Skeletal muscle cell (primary cell): ENCODE data around the gene PNP.
"Not testable (repeated sequence)": the region's sequence is repeated elsewhere in the genome, so short reads cannot be mapped to it uniquely, and the experiment has no call there.

Source experiments
- DNase-seq: peaks from one replicate; pipeline ENCODE4 v3.0.0-alpha.2; 2010; ENCODE audit warnings: low read depth
- H3K4me3 ChIP-seq: 2 replicates; pipeline ENCODE4 v1.5.1; 2011; ENCODE audit warnings: low read depth, mild to moderate bottlenecking, control low read depth, low read length, moderate library complexity

PNP gene

GRCh38 chr14:20486684-20487395, 17.6 kb downstream of the PNP start:
- no peak for DNase-seq
- H3K4me3 ChIP-seq, result no peak overlapping the region

DNA sequence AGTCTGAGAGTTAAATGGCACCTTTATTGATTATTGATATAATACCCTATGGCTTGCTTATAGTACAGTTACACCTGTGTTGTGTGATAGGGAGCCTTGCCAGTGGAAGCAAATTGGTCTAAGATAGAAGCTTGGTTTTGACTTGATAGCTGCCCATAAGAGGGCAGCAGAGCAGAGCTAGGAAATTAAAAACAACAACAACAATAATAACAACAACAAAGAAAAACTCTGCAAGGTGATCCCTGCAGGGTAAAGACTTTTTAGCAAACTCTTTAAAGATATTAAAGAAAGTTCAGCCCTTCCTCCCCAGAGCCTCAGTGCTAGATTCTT, 18.2 kb downstream of the PNP start:
- no peak for DNase-seq

GRCh38 chr14:20489093-20489994, 20.1 kb downstream of the PNP start:
- no peak overlapping the region for H3K4me3 ChIP-seq
- no peak for DNase-seq

More for the DNA sequence above, 18.2 kb downstream of the PNP start:
- no peak overlapping the region for H3K4me3 ChIP-seq

- H3K4me3 ChIP-seq, result no peak overlapping the region
- DNase-seq, result no peak
Observed at GRCh38 chr14:20490563-20490962, 21.4 kb downstream of the PNP start.

DNA sequence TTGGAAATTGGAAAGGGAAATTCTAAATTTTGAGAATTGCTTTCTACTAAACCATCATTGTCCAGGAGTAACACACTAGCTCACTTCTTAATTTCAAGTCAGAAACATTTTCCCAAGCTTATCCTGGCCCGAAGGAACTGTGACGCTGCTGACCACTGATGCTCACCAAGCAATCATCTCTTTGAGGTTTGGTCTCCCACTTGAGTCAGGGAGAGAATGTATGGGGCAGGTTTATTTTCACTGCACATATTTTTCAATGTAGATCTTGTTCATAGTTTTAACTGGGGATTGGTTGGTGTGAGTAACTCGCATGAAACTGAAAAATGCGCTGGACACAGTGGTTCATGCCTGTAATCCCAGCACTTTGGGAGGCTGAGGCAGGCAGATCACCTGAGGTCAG, 23.3 kb downstream of the PNP start:
- no peak overlapping the region for H3K4me3 ChIP-seq
- DNase-seq, result no peak

DNA sequence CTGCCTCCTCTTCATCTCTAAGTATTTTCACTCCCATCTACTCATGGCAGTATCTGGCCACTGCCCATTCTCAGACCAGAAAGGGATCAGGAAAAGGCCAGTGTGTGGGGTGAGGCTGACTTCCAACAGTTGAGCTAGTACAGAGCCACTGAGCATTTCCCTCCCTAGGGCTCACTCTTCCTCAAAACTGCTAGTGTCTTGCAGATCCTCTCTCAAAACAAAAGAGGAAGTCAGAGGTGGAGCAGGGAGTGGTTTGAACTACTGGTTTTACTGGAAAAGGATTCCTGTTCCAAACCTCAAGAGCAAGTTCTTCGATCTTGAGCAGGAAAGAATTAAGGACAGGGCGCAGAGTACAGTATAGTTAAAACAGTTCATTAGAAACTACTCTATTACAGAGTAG, 24.4 kb downstream of the PNP start:
- no peak overlapping the region for H3K4me3 ChIP-seq
- no peak for DNase-seq

DNA sequence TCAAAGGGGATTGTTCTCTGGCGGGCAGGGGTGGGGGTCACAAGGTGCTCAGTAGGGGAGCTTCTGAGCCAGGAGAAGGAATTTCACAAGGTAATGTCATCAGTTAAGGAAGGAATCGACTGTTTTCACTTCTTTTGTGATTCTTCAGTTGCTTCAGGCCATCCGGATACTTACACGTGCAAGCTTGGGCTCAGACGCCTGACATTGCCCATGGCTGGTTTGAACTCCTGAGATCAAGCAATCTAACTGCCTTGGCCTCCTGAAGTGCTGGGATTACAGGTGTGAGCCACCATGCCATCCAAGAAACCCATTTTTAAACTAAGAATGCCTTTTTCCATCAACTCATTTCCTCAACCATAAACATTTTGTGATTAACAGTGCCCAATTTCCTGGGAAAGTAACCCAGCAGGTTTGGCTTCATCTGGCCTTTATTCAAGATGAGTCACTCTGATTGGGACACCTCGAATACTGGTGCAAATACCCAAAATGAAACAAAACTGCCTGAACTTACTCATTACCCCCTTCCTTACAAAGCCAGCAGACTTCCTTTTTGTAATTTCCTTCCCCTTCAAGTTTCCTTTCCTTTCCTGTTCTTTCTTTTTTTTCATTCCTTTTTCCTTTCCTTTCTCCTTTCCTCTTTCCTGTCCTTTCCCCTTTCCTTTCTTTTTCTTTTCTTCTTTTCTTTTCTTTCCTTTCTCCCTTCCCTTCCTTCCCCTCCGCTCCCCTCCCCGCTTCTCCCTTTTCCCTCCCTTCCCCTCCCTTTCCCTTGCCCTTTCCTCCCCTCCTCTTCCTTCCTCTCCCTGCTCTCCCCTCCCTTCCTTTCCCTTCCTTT, 25.9 kb downstream of the PNP start:
- DNase-seq, result no peak
- no peak overlapping the region for H3K4me3 ChIP-seq

- DNase-seq, result no peak
- H3K4me3 ChIP-seq, result no peak overlapping the region
Observed at GRCh38 chr14:20498622-20499021, 29.4 kb downstream of the PNP start.

DNA sequence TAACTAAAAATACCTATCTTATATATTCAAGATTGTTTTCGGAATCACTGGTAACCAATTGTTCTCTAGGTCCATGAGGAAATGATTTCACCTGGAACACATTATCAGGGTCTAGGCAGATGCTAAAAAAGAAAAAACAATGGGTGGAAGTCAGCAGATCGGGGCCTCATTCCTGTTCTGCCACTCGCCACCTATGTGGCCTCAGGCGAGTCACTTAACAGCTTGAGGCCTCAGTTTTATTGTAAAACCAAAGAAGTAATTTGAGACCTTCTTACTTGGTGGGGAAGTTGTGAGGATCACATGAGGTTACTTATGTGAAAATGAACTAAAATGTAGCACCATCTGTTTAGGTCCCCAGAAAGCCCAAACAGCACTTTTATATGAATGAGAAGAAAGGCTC, 29.9 kb downstream of the PNP start:
- no peak for DNase-seq
- no peak overlapping the region for H3K4me3 ChIP-seq

DNA sequence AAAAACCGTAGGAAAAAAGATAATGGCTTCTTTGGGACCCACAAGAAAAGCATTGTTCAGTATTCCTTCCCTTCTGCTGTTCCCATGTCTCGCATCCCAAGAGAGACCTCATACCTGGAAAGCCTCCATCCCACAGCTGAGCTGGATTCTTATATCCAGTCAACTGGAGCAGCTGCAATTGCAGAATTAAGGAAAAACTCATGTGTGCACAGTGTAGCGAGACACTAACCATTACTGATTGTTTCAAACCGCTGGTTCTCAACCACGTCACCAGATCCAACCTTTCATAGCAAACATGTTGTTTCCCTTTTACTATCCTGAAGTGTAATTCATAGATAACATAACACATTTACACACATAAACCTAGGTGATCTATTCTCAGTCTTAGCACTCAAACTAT, 30.7 kb downstream of the PNP start:
- no peak overlapping the region for H3K4me3 ChIP-seq

GRCh38 chr14:20501346-20501745, 32.1 kb downstream of the PNP start:
- peak; percentile 47 for DNase-seq

More for the DNA sequence above, 30.7 kb downstream of the PNP start:
- no peak for DNase-seq

GRCh38 chr14:20503898-20504297, 34.7 kb downstream of the PNP start:
- no peak overlapping the region for H3K4me3 ChIP-seq
- no peak for DNase-seq

More at GRCh38 chr14:20501346-20501745, 32.1 kb downstream of the PNP start:
- no peak overlapping the region for H3K4me3 ChIP-seq

GRCh38 chr14:20506276-20506675, 37.1 kb downstream of the PNP start:
- not testable (repeated sequence) for H3K4me3 ChIP-seq, DNase-seq

DNA sequence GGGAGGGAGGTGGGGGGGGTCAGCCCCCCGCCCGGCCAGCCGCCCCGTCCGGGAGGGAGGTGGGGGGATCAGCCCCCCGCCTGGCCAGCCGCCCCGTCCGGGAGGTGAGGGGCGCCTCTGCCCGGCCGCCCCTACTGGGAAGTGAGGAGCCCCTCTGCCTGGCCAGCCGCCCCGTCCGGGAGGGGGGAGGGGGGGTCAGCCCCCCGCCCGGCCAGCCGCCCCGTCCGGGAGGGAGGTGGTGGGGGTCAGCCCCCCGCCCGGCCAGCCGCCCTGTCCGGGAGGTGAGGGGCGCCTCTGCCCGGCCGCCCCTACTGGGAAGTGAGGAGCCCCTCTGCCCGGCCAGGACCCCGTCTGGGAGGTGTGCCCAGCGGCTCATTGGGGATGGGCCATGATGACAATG, 37.5 kb downstream of the PNP start:
- not testable (repeated sequence) for DNase-seq, H3K4me3 ChIP-seq

DNA sequence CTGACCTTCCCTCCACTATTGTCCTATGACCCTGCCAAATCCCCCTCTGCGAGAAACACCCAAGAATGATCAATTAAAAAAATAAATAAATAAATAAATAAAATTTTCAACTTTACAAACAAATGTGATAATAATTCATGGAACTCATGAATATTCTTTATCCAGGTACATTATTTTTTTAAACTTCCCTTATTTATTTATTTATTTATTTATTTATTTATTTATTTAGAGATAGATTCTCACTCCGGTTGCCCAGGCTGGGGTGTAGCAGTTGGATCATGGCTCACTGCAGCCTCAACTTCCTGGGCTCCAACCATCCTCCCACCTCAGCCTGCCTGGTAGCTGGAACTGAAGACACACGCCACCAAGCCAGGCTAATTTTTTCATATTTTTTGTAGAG, 38.3 kb downstream of the PNP start:
- not testable (repeated sequence) for H3K4me3 ChIP-seq, DNase-seq

DNA sequence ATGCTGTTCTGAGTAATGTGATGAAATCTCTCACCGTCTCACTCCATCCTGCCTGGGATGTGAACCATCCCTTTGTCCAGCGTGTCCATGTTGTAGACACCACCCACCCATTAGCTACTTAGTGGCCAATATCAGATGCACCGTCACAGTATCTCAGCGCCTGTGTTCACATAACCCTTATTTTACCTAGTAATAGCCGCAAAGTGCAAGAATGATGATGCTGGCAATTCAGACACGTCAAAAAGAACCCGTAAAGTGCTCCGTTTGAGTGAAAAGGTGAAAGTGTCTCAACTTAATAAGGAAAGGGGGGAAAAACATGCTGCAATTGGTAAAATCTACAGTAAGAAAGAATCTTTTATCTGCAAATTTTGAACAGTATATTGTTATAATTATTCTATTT, 39.2 kb downstream of the PNP start:
- no peak for DNase-seq
- H3K4me3 ChIP-seq, result no peak overlapping the region

DNA sequence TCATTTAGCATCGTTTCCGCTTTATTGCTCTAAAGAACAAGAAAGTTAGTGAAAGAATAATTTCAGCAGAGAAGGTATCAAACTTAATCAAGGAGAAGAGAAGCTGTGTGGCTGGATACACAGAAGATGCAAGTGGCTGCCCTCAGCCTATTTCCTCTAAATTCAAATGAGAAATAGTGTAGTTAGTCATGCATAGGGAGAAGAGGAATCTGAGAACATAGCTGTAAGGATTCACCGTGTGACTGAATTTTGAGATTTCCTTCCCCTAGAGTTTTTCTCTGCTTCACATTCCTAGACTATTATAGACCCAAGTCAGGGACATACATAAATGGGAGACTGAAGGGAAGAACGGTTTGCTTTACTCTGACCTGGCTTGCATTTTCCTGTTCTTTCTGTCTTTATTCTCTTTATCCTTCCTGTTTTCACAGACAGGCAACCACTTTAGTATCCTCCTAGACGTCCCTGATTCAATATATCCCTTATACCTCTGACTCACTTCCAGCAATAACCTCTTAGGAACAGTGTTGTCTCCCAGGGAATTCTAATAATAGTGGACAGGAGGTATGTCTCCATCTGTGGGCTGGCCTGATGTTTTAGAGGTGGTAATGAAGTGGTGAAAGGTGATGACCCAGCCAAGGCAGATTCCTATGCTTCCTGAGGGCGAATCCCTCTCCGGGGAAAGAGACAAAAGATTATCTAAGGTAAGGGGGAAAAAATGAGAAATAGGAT, 43.1 kb downstream of the PNP start:
- no peak for DNase-seq
- H3K4me3 ChIP-seq, result no peak overlapping the region

GRCh38 chr14:20515846-20516245, 46.6 kb downstream of the PNP start:
- no peak overlapping the region for H3K4me3 ChIP-seq
- no peak for DNase-seq

DNA sequence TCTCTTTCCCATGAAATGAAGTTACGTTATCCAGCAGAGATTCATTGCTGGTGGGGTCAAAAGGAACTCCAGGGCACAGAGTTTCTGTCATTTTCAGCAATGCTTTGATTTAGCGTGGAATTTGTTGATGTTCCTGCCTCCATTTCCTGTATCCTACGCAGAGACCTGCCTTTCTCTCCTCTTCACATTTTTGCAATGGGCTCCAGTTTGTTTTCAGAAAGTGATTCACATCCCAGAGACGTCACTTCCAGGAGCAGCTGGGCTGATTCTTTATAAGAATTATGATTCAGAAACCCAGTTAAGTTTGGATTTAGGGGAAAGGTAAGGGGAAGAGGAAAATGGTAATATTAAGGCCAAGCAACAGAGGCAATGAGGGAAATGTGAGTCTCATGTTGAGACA, 47.7 kb downstream of the PNP start:
- DNase-seq, result peak; percentile 45
- H3K4me3 ChIP-seq, result no peak overlapping the region
